NCI-H510A (cell line): ENCODE data around the gene GBE1.
A peak's percentile ranks its signal among the peaks of the same experiment; 100 is the strongest.
"Not testable (repeated sequence)": the region's sequence is repeated elsewhere in the genome, so short reads cannot be mapped to it uniquely, and the experiment has no call there.

Experiments used
- DNase-seq: peaks from one replicate; lab custom pipeline; 2025; lab: John Stamatoyannopoulos, UW

Gene GBE1

DNA sequence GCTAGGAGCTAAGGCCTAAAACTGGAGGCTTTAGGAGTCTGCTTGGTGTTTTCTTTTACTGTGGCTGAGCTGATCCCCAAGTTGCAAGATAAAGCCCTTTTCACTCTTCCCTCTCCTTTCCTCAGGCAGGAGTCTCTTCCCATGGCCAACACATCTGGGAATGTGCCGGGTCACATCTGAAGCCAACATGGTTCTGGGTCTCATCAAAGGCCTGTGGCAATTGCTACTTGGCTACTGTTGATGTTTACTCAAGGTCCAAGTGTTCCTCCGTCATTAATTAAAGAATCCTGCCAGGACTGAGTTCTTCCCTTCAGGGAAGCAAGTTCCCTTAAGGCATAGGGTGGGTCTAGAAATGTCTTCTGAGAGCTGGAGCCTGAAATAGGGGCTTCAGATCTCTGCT, 230.2 kb downstream of the GBE1 start:
- DNase-seq, result no peak

DNA sequence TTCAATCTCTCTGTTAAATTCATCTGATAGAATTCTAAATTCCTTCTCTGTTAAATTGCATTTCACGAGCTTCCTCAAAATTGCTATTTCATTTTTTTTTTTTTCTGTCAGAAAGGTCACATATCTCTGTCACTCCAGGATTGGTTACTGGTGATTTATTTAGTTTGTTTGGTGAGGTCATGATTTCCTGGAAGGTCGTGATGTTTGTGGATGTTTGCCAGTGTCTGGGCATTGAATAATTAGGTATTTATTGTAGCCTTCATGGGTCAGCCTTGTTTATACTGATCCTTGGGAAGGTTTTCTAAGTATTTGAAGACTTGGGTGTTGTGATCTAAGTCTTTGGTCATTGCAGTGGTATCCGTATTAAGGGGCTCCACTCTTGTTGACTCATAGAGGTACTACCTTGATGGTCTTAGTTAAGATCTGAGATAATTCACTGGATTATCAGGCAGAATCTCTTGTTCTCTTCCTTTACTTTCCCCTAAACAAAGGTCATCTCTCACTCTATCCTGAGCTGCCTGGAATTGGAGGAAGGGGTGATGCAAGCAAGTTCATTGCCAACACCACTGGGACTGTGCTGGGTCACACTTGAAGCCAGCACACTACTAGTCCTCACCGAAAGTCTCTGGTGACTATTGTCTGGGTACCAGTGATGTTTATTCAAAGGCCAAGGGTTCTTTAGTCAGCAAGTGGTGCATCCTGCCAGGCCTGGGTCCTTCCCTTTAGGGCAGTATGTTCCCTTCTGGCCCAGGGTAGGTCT, 231.1 kb downstream of the GBE1 start:
- no peak for DNase-seq

DNA sequence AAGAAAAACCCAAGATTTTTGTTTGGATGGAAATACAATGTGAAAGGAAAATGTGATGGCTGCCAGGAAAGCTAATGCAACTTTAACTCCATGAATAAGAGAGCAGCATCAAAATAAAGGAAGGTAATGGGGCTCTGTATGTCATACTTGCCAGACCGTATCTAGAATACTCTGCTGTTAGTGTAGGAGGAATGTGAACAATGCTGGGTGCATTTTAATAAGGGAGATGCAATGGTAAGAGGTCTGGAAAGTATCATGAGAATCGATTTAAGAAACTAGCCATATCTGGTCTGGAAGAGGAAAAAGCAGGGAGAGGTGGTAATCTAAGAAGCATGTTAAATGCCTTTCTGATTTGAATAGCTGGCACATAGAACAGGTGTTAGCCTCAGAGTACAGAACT, 239.6 kb downstream of the GBE1 start:
- no peak for DNase-seq

DNA sequence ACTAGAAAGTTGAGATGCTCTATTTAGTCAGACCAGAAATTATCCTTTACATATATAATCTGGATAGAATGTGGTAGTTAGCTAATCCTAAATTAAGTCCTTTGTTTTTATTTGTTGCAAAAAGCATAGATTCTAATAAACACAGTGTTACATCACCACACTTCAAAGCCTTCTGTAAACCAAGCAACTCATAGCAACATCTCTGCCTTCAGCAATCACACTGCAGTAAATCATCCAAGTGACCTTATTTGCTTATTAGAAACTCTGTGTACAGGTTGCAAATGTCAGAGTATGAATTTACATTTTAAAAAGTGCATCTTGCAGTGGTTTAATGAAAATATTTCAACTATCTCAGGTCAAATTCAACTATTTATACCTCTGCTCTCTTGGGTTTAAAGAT, 242.5 kb downstream of the GBE1 start:
- DNase-seq, result no peak

DNA sequence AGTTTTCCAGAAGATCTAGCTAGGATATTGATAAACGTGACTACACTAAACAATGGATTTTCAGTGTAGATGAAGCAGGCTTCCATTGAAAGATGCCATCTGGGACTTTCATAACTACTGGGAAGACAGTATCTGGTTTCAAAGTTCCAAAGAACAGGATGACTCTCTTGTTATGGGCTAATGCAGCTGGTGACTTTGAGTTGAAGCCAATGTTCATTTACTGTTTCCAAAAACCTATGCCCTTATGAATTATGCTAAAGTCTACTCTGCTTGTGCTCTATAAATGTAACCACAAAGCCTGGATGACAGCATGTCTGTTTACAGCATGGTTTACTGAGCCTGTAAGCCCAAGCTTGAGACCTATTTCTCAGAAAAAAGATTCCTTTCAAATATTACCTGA, 245.4 kb downstream of the GBE1 start:
- DNase-seq, result no peak

DNA sequence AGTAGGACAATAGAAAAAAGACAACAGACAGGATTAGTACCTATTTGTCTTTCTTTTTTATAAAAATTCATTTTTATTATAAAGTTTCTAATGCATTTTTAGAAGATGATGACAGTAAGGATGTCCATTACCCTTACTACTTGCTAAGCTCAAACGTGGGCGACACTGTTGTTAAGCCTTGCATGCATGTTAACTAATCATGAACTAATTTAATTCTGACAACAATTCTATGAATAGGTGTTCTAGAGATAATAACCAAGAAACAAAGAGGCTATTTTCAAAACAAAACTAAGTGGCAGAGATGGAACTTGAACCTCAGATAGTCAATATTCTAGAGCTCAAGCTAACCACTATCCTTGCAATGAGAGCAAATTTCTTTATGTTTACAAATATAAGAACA, 247.9 kb downstream of the GBE1 start:
- DNase-seq, result no peak

DNA sequence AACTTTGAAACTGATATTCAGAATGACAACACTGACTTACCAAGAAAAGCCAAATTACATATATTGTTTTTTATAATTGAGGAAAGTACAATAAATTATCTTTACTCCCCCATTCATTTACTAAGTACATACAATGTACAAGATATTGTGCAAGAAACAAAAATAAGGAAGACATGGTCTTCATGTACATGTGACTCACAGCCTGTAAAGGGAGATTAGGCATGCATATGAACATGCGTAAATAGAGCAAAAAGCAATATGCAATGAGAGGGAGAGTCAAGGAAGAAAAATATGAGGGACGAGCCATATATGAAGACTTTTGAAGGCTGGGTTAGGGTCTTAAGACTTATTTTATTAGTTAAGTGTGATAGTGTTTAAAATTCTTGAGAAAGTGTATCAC, 258.4 kb downstream of the GBE1 start:
- no peak for DNase-seq

DNA sequence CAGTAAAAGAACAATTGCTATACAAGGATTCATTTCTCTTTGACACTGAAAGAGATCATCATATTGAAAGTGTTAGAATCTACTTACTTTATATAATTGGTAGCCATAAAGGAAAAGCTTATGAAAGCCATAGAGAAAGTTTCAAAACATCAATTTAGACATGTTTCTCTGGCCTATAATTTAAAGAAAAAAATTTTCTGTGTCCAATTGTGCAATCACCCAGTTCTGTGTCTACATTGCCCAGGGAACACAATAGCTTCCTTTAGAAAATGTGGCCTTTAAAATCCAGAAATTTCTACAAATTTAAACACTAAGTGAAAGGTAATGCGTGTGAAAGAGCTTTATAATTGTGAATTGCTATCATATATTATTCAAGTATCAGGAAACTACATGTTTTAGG, 259.2 kb downstream of the GBE1 start:
- DNase-seq, result no peak

DNA sequence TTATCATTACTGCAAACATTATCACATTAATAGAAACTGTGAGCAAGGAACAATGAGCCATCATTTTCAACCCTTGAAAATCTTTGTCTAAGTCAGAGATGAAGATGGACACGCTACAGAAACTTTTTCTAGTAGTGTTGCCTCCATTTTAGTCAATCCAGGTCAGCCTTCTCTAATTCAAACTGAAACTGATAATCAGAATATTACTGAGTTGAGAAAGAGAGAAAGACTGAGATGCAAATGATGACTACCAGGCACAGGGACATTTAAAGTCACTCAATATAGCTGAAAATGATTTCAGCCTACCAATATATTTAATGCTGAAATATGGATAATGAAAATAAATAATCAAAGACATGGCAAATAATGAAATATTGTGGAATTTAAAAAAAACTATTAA, 261.4 kb downstream of the GBE1 start:
- DNase-seq, result no peak

DNA sequence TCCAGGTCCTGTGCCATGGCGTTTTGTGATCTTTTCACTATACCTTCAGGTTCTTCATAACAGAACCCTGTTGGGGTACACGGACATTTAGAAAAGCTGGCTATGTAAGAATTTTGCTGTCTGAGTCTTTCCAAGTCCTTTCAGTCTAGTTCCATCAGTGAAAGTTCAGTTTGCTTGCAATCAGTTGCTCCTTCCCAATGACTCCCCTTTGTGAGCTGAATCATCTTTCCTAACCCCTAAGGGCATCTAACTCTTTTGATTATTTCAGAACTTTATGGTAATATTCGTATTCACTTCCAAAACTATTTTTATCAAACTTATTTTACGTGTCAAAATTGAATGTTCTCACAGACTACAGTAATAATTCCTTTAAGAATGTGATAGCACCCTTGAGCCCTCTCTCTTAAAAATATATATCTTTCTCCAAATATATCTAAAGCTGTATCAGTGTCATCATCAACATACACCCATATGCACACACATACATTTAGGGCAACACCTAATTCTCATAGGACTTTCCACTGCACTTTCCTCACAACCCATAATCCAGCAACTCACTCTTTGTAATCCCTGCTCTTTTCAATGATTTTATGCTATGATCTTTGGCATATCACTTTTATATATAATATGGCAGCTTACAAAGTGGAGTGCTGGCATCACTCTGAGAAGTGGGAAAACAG, 263.7 kb downstream of the GBE1 start:
- DNase-seq, result no peak

DNA sequence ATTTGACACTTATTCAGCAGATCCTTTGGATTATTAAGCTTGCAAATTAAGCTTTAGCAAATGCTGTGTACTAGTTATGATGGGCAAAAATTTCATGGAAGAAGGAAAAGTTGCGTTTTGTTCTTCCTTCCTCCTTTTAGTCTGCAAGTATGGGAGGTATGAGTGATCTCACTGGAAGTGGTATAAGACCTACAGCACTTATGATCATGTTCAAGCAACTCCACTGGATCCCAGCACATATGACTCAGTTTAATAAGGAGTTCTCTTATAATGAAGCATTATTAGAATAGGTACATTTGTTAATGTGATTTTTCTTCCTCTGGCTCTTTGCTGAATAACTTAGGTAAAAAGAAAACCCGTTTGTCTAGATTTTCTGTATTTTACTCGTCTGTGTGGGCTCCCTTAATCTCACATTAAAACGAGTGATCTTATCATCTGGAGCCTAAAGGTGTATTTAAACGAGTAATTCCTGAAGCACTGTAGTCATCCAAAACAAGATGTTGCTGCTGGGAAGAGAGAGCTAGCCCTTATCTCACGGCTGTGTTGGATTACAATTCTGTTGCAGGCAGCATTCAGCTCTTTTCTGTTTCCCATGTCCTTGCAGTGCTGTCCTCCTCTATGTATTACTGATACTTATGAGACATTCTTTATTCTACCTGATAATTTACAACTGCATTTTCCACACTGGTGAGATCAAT, 264.9 kb downstream of the GBE1 start:
- no peak for DNase-seq

DNA sequence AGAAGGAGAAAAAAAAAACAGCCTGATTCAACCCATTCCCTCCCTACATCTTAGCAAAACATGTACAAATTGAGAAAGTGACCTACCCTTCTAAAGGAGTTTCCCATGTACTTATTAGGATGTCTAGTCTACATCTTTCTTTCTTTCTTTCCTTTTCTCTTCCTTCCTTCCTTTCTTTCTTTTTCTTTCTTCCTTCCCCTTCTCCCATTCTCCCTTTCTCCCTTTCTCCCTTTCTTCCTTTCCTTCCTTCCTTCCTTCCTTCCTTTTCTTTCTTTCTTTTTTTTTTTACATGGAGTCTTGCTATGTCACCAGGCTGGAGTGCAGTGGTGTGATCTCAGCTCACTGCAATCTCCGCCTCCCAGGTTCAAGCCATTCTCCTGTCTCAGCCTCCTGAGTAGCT, 269.0 kb downstream of the GBE1 start:
- DNase-seq, result not testable (repeated sequence)

DNA sequence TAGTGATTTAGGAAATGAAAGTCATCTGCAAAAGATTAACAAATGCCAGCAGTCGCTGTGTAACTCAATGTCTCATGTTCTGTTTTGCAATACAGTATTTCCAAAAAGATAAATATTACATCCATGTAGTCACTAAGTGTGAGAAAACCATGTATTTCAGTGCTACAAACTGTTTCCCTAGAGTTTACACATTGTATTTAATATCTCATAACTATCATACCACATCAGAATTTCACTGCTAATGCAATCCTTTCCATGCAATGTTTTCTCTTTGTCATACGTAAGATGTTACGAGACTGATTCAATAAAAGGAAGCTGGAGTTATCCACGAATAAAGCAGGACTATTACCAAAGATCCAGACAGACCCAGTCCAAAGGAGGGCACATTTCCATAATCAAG, 269.4 kb downstream of the GBE1 start:
- DNase-seq, result no peak

DNA sequence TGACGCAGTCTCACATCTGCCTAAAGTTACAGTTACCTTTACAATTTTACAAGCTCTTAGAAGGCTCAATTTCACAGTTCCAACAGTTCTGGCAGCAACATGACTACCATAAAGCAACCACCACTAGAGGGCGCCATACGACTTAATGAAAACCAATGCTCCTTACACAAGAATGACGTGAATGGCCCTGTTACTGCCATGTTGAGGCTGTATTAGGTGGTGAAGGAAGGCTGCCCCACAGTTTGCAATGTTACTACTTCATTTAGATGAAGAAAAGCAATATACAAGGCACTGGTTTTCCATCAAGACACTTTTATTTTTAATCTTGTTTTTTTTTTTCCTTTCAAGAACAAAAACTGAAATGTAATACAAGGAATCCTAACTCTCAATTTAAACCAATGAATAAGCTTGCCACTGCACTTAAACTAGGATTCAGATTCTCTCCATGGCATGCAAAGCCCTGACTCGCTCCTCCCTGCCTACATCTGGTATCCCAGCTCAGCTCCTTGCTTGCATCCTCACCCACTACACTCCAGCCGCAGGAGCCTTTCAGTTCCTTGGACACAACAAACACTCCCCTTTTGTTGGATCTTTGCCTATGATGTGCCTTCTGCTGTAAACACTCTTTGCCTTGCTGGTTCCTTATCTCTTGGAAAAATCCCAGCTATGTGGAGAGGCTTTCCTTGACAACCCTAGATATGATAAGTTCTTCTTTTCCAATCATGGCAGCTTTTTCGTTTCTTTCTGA, 270.7 kb downstream of the GBE1 start:
- peak; percentile 34 for DNase-seq

DNA sequence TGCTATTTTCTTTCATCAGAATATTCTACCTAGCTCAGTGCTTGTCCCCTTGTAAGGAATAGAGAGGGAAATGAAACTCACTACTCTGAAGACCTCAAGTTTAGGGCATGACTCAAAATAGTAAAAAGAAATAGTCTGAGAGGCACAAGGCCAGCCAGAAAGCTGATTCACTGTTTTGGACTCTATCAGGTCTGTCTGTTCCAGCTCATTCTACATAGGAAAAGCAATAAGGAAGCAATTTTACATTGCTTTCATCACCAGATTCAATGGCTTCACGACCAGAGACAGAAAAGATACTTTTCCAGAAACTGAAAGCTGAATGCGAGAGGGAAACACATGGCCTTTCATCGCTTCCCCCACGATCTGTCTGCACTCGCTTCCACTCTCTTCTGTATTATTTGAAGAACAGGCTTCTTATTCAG, 276.0 kb downstream of the GBE1 start:
- no peak for DNase-seq

DNA sequence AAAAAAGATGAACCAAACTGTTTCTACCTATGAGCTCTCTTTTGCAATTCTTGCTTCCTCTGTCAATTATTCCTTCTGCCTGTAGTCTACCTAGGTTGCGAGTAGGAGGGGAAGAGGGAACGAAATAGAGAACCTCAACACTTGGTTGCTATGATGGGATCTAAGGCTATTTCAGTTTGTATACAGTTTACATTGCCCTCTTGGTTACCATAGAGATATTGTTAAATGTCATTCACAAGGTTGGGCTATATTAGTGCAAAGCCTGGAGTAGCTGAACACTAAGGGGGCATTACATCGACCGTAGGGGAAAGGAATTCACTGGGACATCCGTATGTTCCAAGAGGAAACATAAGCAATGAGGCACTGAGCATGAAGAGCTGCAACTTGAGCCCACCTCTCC, 276.9 kb downstream of the GBE1 start:
- no peak for DNase-seq

DNA sequence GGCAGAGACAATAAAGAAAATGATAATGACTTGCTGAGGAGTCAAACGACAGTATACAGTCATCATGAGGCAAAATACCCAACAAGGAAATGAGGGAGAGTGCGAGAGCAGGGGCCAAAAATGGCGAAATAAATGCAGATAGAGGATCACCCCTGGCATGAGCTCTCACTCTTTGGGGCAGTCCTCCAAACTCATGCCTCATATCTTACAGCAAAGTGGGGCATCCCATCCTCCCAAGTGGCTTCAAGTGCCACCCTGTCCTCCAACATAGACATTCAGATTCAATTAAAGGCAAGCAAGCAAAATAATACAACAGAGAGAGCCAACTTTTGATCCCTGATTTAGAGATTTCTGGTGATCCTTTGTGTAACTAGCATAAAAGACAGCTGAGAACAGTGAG, 278.4 kb downstream of the GBE1 start:
- no peak for DNase-seq

DNA sequence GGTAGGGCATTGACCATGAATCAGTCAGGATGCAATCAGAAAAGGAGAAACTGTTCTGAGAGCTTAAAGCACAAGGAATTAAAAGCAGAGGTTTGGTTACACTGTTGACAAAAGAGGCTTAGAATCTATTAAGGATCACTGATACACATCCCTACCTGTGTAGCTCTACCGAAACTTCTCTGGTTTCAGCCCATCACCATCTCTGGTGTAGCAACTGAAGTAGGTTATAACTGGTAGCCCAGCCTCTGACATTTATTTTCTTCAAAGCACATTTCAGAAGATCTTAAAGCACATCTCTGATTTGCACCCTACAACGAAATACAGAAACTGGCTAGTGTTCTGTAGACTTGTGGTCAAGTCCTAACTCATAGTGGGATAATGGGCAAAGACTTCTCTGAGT, 283.7 kb downstream of the GBE1 start:
- DNase-seq, result no peak

DNA sequence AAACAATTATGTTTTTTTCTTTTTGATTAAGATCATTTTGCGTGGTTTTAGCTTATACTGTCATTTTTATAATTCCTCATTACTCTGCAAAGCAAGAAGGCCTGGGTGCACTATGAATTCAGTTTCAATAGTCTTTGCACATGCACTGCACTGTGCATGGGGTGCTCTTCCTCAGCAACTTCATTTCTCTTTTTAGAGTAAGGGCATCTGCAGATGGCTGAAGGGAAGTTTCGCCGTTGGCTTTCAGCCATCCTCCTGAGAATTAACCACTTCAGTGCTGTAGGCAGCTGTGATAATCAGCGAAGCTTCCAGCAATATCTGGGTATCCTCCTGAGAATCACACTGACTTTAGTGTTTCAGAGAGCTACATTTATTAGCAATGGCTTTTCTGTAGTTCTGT, 284.8 kb downstream of the GBE1 start:
- DNase-seq, result no peak

DNA sequence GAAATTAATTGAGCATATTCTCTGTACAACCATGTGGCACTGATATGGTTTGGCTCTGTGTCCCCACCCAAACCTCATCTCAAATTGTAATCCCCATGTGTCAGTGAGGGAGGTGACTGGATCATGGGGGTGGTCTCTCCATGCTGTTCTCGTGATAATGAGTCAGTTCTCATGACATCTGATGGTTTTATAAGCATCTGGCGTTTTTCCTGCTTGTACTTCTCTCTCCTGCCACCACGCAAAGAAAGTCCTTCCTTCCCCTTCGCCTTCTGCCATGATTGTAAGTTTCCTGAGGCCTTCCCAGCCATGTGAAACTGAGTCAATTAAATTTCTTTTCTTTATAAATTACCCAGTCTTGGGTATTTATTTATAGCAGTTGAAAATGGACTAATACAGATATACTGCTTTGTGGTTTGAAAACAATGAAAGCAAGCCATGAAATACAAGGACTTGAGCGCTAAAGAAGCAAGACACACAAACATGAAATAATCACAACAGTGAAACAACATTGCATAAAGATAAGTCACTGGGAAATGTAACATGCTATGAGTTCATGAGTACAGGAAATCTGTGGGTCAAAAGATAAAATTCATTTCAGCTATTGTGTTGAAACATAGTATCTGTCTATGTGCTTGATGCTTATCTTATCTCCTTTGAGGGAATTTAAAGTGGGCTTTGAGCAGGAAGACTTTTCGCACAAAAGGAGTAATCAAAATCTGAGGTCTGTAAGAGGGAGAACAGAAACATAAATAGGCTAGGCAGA, 288.7 kb downstream of the GBE1 start:
- DNase-seq, result no peak

DNA sequence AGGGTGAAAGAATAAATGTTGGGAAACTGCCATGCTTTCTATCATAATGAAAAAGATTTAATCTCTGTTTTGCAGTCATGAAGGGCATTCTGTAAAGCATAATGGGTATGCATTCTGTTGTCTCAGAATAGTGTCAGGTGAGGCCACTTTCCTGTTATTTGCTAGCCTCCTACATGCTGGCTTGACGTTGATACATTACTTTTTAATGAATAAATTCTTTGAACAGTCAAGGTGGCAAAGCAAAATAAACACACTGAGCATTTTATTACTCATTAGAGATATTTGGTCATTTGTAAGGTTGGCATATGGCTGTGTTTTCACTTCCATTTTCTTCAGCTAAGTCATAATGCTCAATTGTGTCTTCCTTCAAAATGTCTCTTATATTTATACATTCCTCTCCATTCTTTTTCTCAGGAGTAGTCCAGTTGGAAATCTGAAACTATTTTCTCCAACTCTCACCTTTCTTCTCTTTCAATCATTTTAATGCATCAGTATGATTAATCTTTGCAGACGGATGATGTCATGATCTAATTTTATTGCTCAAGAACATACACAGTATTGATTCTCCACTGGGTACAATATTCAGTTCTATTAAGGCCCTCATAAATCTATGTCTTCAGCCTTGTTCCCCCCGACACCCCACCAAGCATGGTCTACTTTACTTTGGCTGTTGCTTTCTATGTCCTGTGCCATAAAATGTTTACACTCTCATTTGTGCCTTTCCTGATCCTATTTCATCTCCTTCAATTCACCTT, 290.7 kb downstream of the GBE1 start:
- no peak for DNase-seq
